Body of pancreas (tissue), 4 donors: ENCODE measurements around the gene RNLS.

Experiments used
- POLR2A ChIP-seq, 3 donors: fragments of 450-650 bp; IDR thresholded peaks; one replicate each; pipeline ENCODE4 v1.6.1; 2016; ENCODE audit warnings: antibody characterized with exemption in 3 of 3, mild to moderate bottlenecking in 2 of 3
- TF ChIP-seq, protein P1 (sequence below), 7 experiments: fragments of 450-650 bp in 4 of 7; fragments of 200-600 bp in 3 of 7; sonication (generic) in 3 of 7; IDR thresholded peaks; one replicate each; pipeline ENCODE4 v1.5.1; 2016 to 2019; ENCODE audit warnings: antibody characterized with exemption in 7 of 7

- TF ChIP-seq, protein P1, sequence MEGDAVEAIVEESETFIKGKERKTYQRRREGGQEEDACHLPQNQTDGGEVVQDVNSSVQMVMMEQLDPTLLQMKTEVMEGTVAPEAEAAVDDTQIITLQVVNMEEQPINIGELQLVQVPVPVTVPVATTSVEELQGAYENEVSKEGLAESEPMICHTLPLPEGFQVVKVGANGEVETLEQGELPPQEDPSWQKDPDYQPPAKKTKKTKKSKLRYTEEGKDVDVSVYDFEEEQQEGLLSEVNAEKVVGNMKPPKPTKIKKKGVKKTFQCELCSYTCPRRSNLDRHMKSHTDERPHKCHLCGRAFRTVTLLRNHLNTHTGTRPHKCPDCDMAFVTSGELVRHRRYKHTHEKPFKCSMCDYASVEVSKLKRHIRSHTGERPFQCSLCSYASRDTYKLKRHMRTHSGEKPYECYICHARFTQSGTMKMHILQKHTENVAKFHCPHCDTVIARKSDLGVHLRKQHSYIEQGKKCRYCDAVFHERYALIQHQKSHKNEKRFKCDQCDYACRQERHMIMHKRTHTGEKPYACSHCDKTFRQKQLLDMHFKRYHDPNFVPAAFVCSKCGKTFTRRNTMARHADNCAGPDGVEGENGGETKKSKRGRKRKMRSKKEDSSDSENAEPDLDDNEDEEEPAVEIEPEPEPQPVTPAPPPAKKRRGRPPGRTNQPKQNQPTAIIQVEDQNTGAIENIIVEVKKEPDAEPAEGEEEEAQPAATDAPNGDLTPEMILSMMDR (IDR thresholded peaks at IDR 0.05): no peak
- TF ChIP-seq POLR2A (IDR thresholded peaks at IDR 0.05): no peak
These were observed 3.3 kb upstream of the RNLS start, which contains the start of gene LIPJ for GRCh38 chr10:88586462-88586861.
